Activated CD8-positive, alpha-beta T cell treated with anti-CD3 and anti-CD28 coated beads for 36 hours (primary cell): Measurements from ENCODE around the gene USP30. TPM values are rescaled to one million over a fixed set of nuclear protein-coding genes. Genes with fewer than 3 reads are reported as not detected.

Experiments used
- ATAC-seq: fragments of 200-7000 bp; cut with Tn5 transposase; one replicate; pipeline ENCODE4 v1.10.0; 2021; ENCODE audit warnings: mild to moderate bottlenecking, moderate library complexity
- CTCF ChIA-PET: fragments of 350-600 bp; sonication (Branson Sonifier 250); formaldehyde crosslinking; loops from one replicate; lab custom pipeline; 2021; ENCODE audit warnings: antibody characterized with exemption; lab: Charles Lee
- POLR2A ChIA-PET: fragments of 350-600 bp; sonication (Branson Sonifier 250); formaldehyde crosslinking; loops from one replicate; lab custom pipeline; 2021; ENCODE audit warnings: antibody characterized with exemption; lab: Charles Lee
- DNase-seq: peaks from one replicate; pipeline ENCODE4 v3.0.0-alpha.2; 2020
- H3K27ac Mint-ChIP-seq: one replicate; pipeline ENCODE4 v1.8.0; 2021; ENCODE audit warnings: mild to moderate bottlenecking, mixed read lengths
- H3K27me3 Mint-ChIP-seq: one replicate; pipeline ENCODE4 v1.8.0; 2021; ENCODE audit warnings: mixed read lengths
- H3K36me3 Mint-ChIP-seq: one replicate; pipeline ENCODE4 v1.8.0; 2021; ENCODE audit warnings: low read depth, mixed read lengths
- H3K4me1 Mint-ChIP-seq: one replicate; pipeline ENCODE4 v1.8.0; 2021; ENCODE audit warnings: low read depth, mixed read lengths
- H3K4me3 Mint-ChIP-seq: one replicate; pipeline ENCODE4 v1.8.0; 2021; ENCODE audit warnings: mild to moderate bottlenecking, moderate library complexity, mixed read lengths
- H3K9me3 Mint-ChIP-seq: one replicate; pipeline ENCODE4 v1.8.0; 2021; ENCODE audit warnings: mixed read lengths
- CTCF ChIP-seq: fragments of 200-600 bp; IDR thresholded peaks from one replicate; pipeline ENCODE4 v1.8.0; 2022; ENCODE audit warnings: antibody characterized with exemption, mild to moderate bottlenecking
- intact Hi-C: fragments of 100-400 bp; cut with micrococcal nuclease; formaldehyde crosslinking; loops from one replicate; pipeline ENCODE4 v1.10.0; 2022
- total RNA-seq, 2 experiments: library from RNA; stranded (reverse); gene quantifications; one replicate each; pipeline ENCODE4 v1.2.3, GENCODE V29; 2021

The USP30 gene
- total RNA-seq, 2 experiments from 2014 or later: 7.4 to 10.0 TPM

GRCh38 chr12:109014984-109015765, 37.2 kb upstream of the USP30 start:
- ATAC-seq: no peak
- no peaks in the 10 kb centered on the region for H3K9me3 Mint-ChIP-seq
- no peak for TF ChIP-seq CTCF
- no peaks in the 10 kb centered on the region for H3K36me3 Mint-ChIP-seq
- ChIA-PET POLR2A (no interaction called here), CTCF (no interaction called here)
- H3K27me3 Mint-ChIP-seq: peaks cover 23% of the 10 kb centered on the region
- H3K27ac Mint-ChIP-seq: no peak overlapping the region
- no peak overlapping the region for H3K4me3 Mint-ChIP-seq
- DNase-seq: no peak
- intact Hi-C loops: no loop called here
- no peaks in the 10 kb centered on the region for H3K4me1 Mint-ChIP-seq

- H3K36me3 Mint-ChIP-seq: no peaks in the 10 kb centered on the region
- intact Hi-C loops: no loop called here
- CTCF ChIA-PET: no interaction called here
- TF ChIP-seq CTCF: no peak
- H3K4me3 Mint-ChIP-seq: no peak overlapping the region
- DNase-seq (no peak), ATAC-seq (no peak)
- peaks cover 31% of the 10 kb centered on the region for H3K27me3 Mint-ChIP-seq
- POLR2A ChIA-PET: no interaction called here
- no peaks in the 10 kb centered on the region for H3K9me3 Mint-ChIP-seq
- no peak overlapping the region for H3K27ac Mint-ChIP-seq
- peaks cover 4% of the 10 kb centered on the region for H3K4me1 Mint-ChIP-seq
Measured at GRCh38 chr12:109016016-109016415, 36.4 kb upstream of the USP30 start.

GRCh38 chr12:109016978-109017377, 35.4 kb upstream of the USP30 start:
- intact Hi-C loops: no loop called here
- CTCF ChIA-PET: no interaction called here

GRCh38 chr12:109018296-109018695, 34.1 kb upstream of the USP30 start:
- Mint-ChIP-seq H3K36me3 (no peaks in the 10 kb centered on the region), H3K27ac (no peak overlapping the region), H3K4me1 (peaks cover 6% of the 10 kb centered on the region), H3K27me3 (peaks cover 35% of the 10 kb centered on the region), H3K4me3 (no peak overlapping the region), H3K9me3 (no peaks in the 10 kb centered on the region)
- ChIA-PET POLR2A (no interaction called here), CTCF (interaction anchor here (0.6 kb wide), 1 partner anchor 24 kb away, joined by 3 read pairs; no protein-coding TSS in a partner anchor)
- ATAC-seq (no peak), DNase-seq (no peak)
- no peak for TF ChIP-seq CTCF
- intact Hi-C loops: no loop called here

More at GRCh38 chr12:109016978-109017377, 35.4 kb upstream of the USP30 start:
- Mint-ChIP-seq H3K27me3 (peaks cover 33% of the 10 kb centered on the region), H3K36me3 (no peaks in the 10 kb centered on the region), H3K4me1 (peaks cover 6% of the 10 kb centered on the region), H3K4me3 (no peak overlapping the region), H3K27ac (no peak overlapping the region), H3K9me3 (no peaks in the 10 kb centered on the region)
- no peak for TF ChIP-seq CTCF
- DNase-seq (no peak), ATAC-seq (no peak)
- POLR2A ChIA-PET: interaction anchor here (0.6 kb wide), 1 partner anchor 71 kb away, joined by 3 read pairs; no protein-coding TSS in a partner anchor

- intact Hi-C loops: no loop called here
- CTCF ChIA-PET: interaction anchor here (1.7 kb wide), 1 partner anchor 374 kb away, joined by 6 read pairs; no protein-coding TSS in a partner anchor
- ATAC-seq (no peak), DNase-seq (no peak)
- TF ChIP-seq CTCF: no peak
- no peak overlapping the region for H3K27ac Mint-ChIP-seq
- no peaks in the 10 kb centered on the region for H3K9me3 Mint-ChIP-seq
- peaks cover 31% of the 10 kb centered on the region for H3K27me3 Mint-ChIP-seq
- peaks cover 6% of the 10 kb centered on the region for H3K4me1 Mint-ChIP-seq
- no peaks in the 10 kb centered on the region for H3K36me3 Mint-ChIP-seq
- H3K4me3 Mint-ChIP-seq: no peak overlapping the region
- POLR2A ChIA-PET: no interaction called here
Measured at GRCh38 chr12:109020146-109020795, 32.1 kb upstream of the USP30 start.
